Osteocyte (in vitro differentiated cells): Measurements from ENCODE around the gene PTPA. TPM values are rescaled to one million over a fixed set of nuclear protein-coding genes. Genes with fewer than 3 reads are reported as not detected.

Source experiments
- DNase-seq: peaks from one replicate; pipeline ENCODE4 v3.0.0; 2021; ENCODE audit warnings: mixed read lengths; ENCODE audit not compliant: unreplicated experiment; ENCODE audit errors: extremely low spot score
- H3K27ac Mint-ChIP-seq: one replicate; pipeline ENCODE4 v1.8.0; 2021; ENCODE audit warnings: mild to moderate bottlenecking, mixed read lengths; ENCODE audit not compliant: unreplicated experiment
- H3K27me3 Mint-ChIP-seq: one replicate; pipeline ENCODE4 v1.8.0; 2021; ENCODE audit warnings: mixed read lengths; ENCODE audit not compliant: unreplicated experiment
- H3K36me3 Mint-ChIP-seq: one replicate; pipeline ENCODE4 v1.8.0; 2021; ENCODE audit warnings: mixed read lengths; ENCODE audit not compliant: unreplicated experiment
- H3K4me1 Mint-ChIP-seq: one replicate; pipeline ENCODE4 v1.8.0; 2021; ENCODE audit warnings: mixed read lengths; ENCODE audit not compliant: unreplicated experiment
- H3K4me3 Mint-ChIP-seq: one replicate; pipeline ENCODE4 v1.8.0; 2021; ENCODE audit warnings: mild to moderate bottlenecking, moderate library complexity, mixed read lengths; ENCODE audit not compliant: unreplicated experiment
- H3K9me3 Mint-ChIP-seq: one replicate; pipeline ENCODE4 v1.8.0; 2021; ENCODE audit warnings: mixed read lengths; ENCODE audit not compliant: unreplicated experiment
- CTCF ChIP-seq: fragments of 200-600 bp; sonication (generic); IDR thresholded peaks from 2 replicates; pipeline ENCODE4 v1.5.0; 2021; ENCODE audit warnings: antibody characterized with exemption, mild to moderate bottlenecking, moderate library complexity
- total RNA-seq: library from RNA; stranded (reverse); gene quantifications from 2 replicates; pipeline ENCODE4 v1.2.1, GENCODE V29; 2021

PTPA gene
- total RNA-seq, 1 donor from 2014 or later = 140 TPM

- no peak for DNase-seq
- H3K27me3 Mint-ChIP-seq = no peaks in the 10 kb centered on the region
- H3K4me3 Mint-ChIP-seq = no peak overlapping the region
- peaks cover 19% of the 10 kb centered on the region for H3K4me1 Mint-ChIP-seq
- peaks cover 14% of the 10 kb centered on the region for H3K36me3 Mint-ChIP-seq
- H3K27ac Mint-ChIP-seq = no peak overlapping the region
- TF ChIP-seq CTCF = no peak
- no peaks in the 10 kb centered on the region for H3K9me3 Mint-ChIP-seq
Observed at GRCh38 chr9:129150672-129151211, 39.5 kb downstream of the PTPA start.

GRCh38 chr9:129151469-129151868 lies 40.3 kb downstream of the PTPA start:
- H3K4me1 Mint-ChIP-seq = peaks cover 12% of the 10 kb centered on the region
- no peak for DNase-seq
- peaks cover 14% of the 10 kb centered on the region for H3K36me3 Mint-ChIP-seq
- H3K9me3 Mint-ChIP-seq = no peaks in the 10 kb centered on the region
- no peak for TF ChIP-seq CTCF
- no peaks in the 10 kb centered on the region for H3K27me3 Mint-ChIP-seq
- no peak overlapping the region for H3K4me3 Mint-ChIP-seq
- no peak overlapping the region for H3K27ac Mint-ChIP-seq

- no peak for TF ChIP-seq CTCF
- no peaks in the 10 kb centered on the region for H3K4me1 Mint-ChIP-seq
- H3K9me3 Mint-ChIP-seq = no peaks in the 10 kb centered on the region
- DNase-seq = no peak
- no peak overlapping the region for H3K4me3 Mint-ChIP-seq
- H3K36me3 Mint-ChIP-seq = peaks cover 11% of the 10 kb centered on the region
- H3K27me3 Mint-ChIP-seq = no peaks in the 10 kb centered on the region
- no peak overlapping the region for H3K27ac Mint-ChIP-seq
Observed at GRCh38 chr9:129154866-129155477, 43.8 kb downstream of the PTPA start.

- H3K36me3 Mint-ChIP-seq = peaks cover 9% of the 10 kb centered on the region
- TF ChIP-seq CTCF = no peak
- H3K4me1 Mint-ChIP-seq = no peaks in the 10 kb centered on the region
- no peak overlapping the region for H3K27ac Mint-ChIP-seq
- no peak overlapping the region for H3K4me3 Mint-ChIP-seq
- no peaks in the 10 kb centered on the region for H3K27me3 Mint-ChIP-seq
- DNase-seq = no peak
- H3K9me3 Mint-ChIP-seq = no peaks in the 10 kb centered on the region
Observed at GRCh38 chr9:129156163-129156562, 44.9 kb downstream of the PTPA start.

GRCh38 chr9:129160712-129161533 lies 49.7 kb downstream of the PTPA start:
- Mint-ChIP-seq H3K27ac (no peak overlapping the region), H3K9me3 (no peaks in the 10 kb centered on the region), H3K4me1 (no peaks in the 10 kb centered on the region), H3K4me3 (no peak overlapping the region), H3K36me3 (peaks cover 2% of the 10 kb centered on the region), H3K27me3 (no peaks in the 10 kb centered on the region)
- no peak for TF ChIP-seq CTCF
- DNase-seq = no peak
